Natural killer cell (primary cell): ENCODE results near the gene LDAH. TPM values are rescaled to one million over a fixed set of nuclear protein-coding genes. Genes with fewer than 3 reads are reported as not detected.

ENCODE experiments used
- ATAC-seq, 3 donors: fragments of 150-1000 bp in 2 of 3; fragments of 200-7000 bp in 1 of 3; cut with Tn5 transposase; 1 replicate in 1 of 3; 2 replicates in 2 of 3; pipeline ENCODE4 v1.10.0; 2021; ENCODE audit warnings: mild to moderate bottlenecking in 2 of 3, moderate library complexity in 2 of 3
- DNase-seq, 2 donors: peaks; one replicate each; pipeline versions ENCODE4 v3.0.0 to v3.0.0-alpha.2; 2013 to 2021; ENCODE audit warnings: mixed read lengths in 1 of 2
- H3K27ac ChIP-seq: one replicate; pipeline ENCODE4 v1.5.1; 2013; ENCODE audit warnings: mild to moderate bottlenecking, low read length
- H3K27me3 ChIP-seq: one replicate; pipeline ENCODE4 v1.6.1; 2013; ENCODE audit warnings: low read length; ENCODE audit not compliant: control insufficient read depth, insufficient read depth
- H3K36me3 ChIP-seq: one replicate; pipeline ENCODE4 v1.6.1; 2013; ENCODE audit warnings: low read length; ENCODE audit not compliant: control insufficient read depth, insufficient read depth
- H3K4me1 ChIP-seq: one replicate; pipeline ENCODE4 v1.6.1; 2013; ENCODE audit warnings: low read length; ENCODE audit not compliant: control insufficient read depth, insufficient read depth
- H3K4me3 ChIP-seq: one replicate; pipeline ENCODE4 v1.5.1; 2013; ENCODE audit warnings: low read length
- H3K9me3 ChIP-seq: one replicate; pipeline ENCODE4 v1.6.1; 2013; ENCODE audit warnings: low read length; ENCODE audit not compliant: control insufficient read depth, insufficient read depth
- H3K27ac Mint-ChIP-seq, 2 donors: one replicate each; pipeline ENCODE4 v1.8.0; 2022; ENCODE audit warnings: mild to moderate bottlenecking in 2 of 2, mixed read lengths in 2 of 2, moderate library complexity in 1 of 2
- H3K27me3 Mint-ChIP-seq, 2 donors: one replicate each; pipeline ENCODE4 v1.8.0; 2022; ENCODE audit warnings: low read depth in 2 of 2, mixed read lengths in 2 of 2
- H3K36me3 Mint-ChIP-seq: one replicate; pipeline ENCODE4 v1.8.0; 2022; ENCODE audit warnings: mixed read lengths
- H3K4me1 Mint-ChIP-seq, 2 donors: one replicate each; pipeline ENCODE4 v1.8.0; 2022; ENCODE audit warnings: mixed read lengths in 2 of 2
- H3K4me3 Mint-ChIP-seq: one replicate; pipeline ENCODE4 v1.8.0; 2022; ENCODE audit warnings: mild to moderate bottlenecking, moderate library complexity, mixed read lengths
- H3K9me3 Mint-ChIP-seq, 2 donors: one replicate each; pipeline ENCODE4 v1.8.0; 2022; ENCODE audit warnings: mixed read lengths in 2 of 2
- WGBS: methylation state at CpG from one replicate; pipeline ENCODE4 v1.1.7; 2013; ENCODE audit warnings: missing lambda C conversion rate; ENCODE audit not compliant: insufficient coverage; 5-methylcytosine and 5-hydroxymethylcytosine counted together
- intact Hi-C: fragments of 100-400 bp; cut with micrococcal nuclease; formaldehyde crosslinking; loops from one replicate; pipeline ENCODE4 v1.14.2; 2022
- total RNA-seq, 4 donors: library from RNA; stranded (reverse); fragments of 120-200 nt in 1 of 4; gene quantifications; one replicate each; pipeline versions ENCODE4 v1.2.3 to v1.2.4, GENCODE V29; 2013 to 2022
- TF ChIP-seq, protein P1 (sequence below): fragments of 200-600 bp; IDR thresholded peaks from one replicate; pipeline ENCODE4 v1.8.0; 2022; ENCODE audit warnings: antibody characterized with exemption

Gene LDAH
- total RNA-seq, 3 donors from 2014 or later (not counting 1 experiment from before 2014, with no cell fraction given) = 14.5 to 25.6 (median 17.2) TPM

DNA sequence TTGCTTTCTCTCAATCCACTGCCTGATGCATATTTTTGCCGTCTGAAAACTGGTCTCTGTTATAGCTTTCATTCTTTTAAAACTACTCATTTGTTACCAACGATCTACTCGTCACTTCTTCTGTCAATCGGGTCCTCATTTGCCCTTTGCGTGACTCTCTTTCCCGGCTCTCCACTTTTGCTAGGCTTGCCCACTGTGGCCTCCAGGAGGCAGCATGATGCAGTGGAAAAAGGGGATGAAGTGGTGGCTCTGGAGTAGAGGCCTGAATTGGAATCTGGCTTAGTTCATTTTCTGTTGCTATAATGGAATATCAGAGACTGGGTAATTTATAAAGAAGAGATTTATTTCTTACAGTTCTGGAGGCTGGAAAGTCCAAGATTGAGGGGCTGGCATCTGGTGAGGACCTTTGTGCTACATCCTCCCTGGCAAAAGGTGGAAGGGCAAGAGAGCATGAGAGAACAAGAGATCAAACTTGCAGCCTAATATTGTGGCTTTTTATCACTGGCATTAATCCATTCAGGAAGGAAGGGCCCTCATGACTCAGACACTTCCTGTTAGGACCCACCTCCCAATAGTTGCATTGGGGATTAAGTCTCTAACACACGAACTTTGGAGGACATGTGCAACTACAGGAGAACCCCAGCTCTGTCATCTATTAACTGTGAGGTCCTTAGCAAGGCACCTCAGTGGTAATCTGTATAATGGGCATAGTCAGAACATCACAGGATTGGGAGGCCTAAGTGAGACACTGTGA is 140.6 kb downstream of the LDAH start:
- ATAC-seq (no peak), DNase-seq (no peak)
- Mint-ChIP-seq H3K27ac (no peak overlapping the region), H3K27me3 (no peaks in the 10 kb centered on the region), H3K36me3 (peaks cover 5% of the 10 kb centered on the region), H3K4me3 (no peak overlapping the region), H3K9me3 (no peaks in the 10 kb centered on the region), H3K4me1 (peaks cover 0 to 14% of the 10 kb centered on the region in 2 donors)
- no peaks in the 10 kb centered on the region for H3K9me3 ChIP-seq
- peaks cover 5% of the 10 kb centered on the region for H3K4me1 ChIP-seq
- peaks cover 12% of the 10 kb centered on the region for H3K36me3 ChIP-seq
- 87% methylated on average over 7 of the region's 7 CpGs for WGBS
- TF ChIP-seq, protein P1, sequence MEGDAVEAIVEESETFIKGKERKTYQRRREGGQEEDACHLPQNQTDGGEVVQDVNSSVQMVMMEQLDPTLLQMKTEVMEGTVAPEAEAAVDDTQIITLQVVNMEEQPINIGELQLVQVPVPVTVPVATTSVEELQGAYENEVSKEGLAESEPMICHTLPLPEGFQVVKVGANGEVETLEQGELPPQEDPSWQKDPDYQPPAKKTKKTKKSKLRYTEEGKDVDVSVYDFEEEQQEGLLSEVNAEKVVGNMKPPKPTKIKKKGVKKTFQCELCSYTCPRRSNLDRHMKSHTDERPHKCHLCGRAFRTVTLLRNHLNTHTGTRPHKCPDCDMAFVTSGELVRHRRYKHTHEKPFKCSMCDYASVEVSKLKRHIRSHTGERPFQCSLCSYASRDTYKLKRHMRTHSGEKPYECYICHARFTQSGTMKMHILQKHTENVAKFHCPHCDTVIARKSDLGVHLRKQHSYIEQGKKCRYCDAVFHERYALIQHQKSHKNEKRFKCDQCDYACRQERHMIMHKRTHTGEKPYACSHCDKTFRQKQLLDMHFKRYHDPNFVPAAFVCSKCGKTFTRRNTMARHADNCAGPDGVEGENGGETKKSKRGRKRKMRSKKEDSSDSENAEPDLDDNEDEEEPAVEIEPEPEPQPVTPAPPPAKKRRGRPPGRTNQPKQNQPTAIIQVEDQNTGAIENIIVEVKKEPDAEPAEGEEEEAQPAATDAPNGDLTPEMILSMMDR = no peak
- intact Hi-C loops = no loop called here
- no peak overlapping the region for H3K27ac ChIP-seq
- no peaks in the 10 kb centered on the region for H3K27me3 ChIP-seq
- no peak overlapping the region for H3K4me3 ChIP-seq

DNA sequence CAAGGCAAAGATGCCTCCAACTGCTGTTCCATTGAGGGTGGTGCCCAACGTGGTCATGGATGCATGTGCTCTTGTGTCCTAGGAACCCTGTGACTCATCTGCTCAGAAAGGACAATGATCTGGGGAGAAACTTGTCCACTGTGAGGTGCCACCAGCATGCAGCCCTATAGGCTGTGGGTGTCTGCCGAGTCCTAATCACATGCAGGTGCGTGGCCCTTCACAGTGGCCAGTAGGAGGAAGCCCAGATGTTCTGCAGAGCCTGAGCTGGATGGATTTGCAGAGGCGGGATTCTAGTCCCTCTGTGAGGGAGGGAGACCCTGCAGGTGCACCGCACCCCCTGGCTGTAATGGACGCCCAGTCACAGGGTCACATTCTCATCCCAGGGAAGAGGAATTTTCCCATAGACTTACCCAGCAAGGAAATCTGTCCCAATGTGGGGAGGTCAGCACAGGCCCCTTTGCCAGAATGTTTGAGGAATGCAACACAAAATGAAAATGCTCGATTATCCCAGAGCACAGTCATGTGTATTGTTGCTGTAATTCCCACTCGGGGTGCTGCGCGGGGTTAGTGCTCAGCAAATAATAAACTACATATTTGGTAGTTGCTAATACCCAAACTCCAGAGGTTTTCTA is 142.0 kb downstream of the LDAH start:
- TF ChIP-seq, protein P1 = no peak
- Histone ChIP-seq H3K9me3 (no peaks in the 10 kb centered on the region), H3K4me3 (no peak overlapping the region), H3K4me1 (peaks cover 13% of the 10 kb centered on the region), H3K27ac (no peak overlapping the region), H3K27me3 (no peaks in the 10 kb centered on the region), H3K36me3 (peaks cover 5% of the 10 kb centered on the region)
- no peak for ATAC-seq
- Mint-ChIP-seq H3K9me3 (no peaks in the 10 kb centered on the region), H3K36me3 (no peaks in the 10 kb centered on the region), H3K4me3 (no peak overlapping the region), H3K4me1 (peaks cover 0 to 14% of the 10 kb centered on the region in 2 donors), H3K27ac (no peak overlapping the region), H3K27me3 (no peaks in the 10 kb centered on the region)
- WGBS = 98% methylated on average over 7 of the region's 10 CpGs
- no peak for DNase-seq
- intact Hi-C loops = no loop called here

DNA sequence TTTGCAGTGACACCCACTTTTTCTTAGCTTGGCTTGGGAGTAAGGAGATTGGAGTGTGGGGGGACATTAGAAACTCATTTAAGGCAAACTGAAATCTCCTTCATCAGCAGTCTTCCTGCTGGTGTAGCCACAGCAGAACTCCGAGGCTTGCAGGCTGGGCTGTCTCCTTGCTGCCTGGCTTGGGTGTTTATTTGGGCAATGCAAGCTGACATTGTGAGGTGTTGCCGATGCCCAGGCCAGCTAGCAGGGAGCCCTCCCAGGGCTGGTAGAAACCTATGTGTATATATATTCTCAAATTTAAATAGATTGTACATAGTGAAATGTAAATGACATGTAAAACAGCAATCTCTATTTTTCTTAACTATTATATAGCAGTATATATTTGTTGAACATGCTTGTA is 144.1 kb downstream of the LDAH start:
- Mint-ChIP-seq H3K9me3 (no peaks in the 10 kb centered on the region), H3K27me3 (peaks cover 2 to 6% of the 10 kb centered on the region in 2 donors), H3K4me1 (peaks cover 5 to 14% of the 10 kb centered on the region in 2 donors), H3K36me3 (no peaks in the 10 kb centered on the region), H3K4me3 (no peak overlapping the region), H3K27ac (no peak overlapping the region)
- no peak for DNase-seq
- H3K4me1 ChIP-seq = peaks cover 21% of the 10 kb centered on the region
- peaks cover 1% of the 10 kb centered on the region for H3K27me3 ChIP-seq
- intact Hi-C loops = no loop called here
- TF ChIP-seq, protein P1 = no peak
- no peak overlapping the region for H3K27ac ChIP-seq
- no peaks in the 10 kb centered on the region for H3K9me3 ChIP-seq
- WGBS = 100% methylated on average over 1 of the region's 2 CpGs
- no peak overlapping the region for H3K4me3 ChIP-seq
- ATAC-seq = no peak
- no peaks in the 10 kb centered on the region for H3K36me3 ChIP-seq
